Mammary epithelial cell (primary cell): ENCODE results near the gene SLC7A10.

Source experiments
- CTCF ChIP-seq, 2 donors: IDR thresholded peaks in 1 of 2; conservative IDR thresholded peaks in 1 of 2; 2 replicates each; pipeline ENCODE4 v1.5.1; 2011 to 2012; ENCODE audit warnings: inconsistent platforms in 2 of 2, low read length in 2 of 2, mild to moderate bottlenecking in 2 of 2, control low read depth in 1 of 2, low read depth in 1 of 2; ENCODE audit not compliant: insufficient read depth in 1 of 2; ENCODE audit errors: extremely low read depth in 1 of 2
- EZH2 ChIP-seq: IDR thresholded peaks from 2 replicates; pipeline ENCODE4 v1.6.1; 2012; ENCODE audit warnings: low read length, inconsistent platforms, borderline replicate concordance

DNA sequence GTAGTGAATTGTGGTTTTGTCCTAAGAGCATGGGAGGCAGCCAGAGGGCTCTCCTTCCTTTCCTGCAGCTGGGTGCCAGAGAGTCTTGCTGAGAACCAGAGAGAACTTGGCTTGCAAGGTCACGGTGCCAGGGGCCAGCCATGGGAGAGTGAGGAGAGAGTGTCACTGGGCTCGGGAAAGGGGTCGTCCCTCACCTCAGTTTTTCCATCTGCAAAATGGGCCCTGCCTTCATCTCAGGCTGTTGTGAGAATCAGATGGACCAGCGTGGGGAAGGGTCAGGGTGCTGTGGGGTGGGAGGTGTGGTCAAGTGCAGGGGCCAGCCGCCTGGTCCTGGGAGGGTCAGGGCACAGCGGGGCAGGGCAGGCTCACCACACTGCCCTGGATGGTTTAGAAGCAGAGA lies 24.2 kb downstream of the SLC7A10 start:
- no peak for TF ChIP-seq CTCF (conservative IDR thresholded peaks at IDR 0.05 in 1 of 2, IDR thresholded peaks at IDR 0.05 in 1 of 2; ENCODE audit: extremely low read depth in 1 of 2, insufficient read depth in 1 of 2, low read depth in 1 of 2, low read length in 2 of 2)
- TF ChIP-seq EZH2: no peak
